GM18517 (cell line): Measurements from ENCODE around the gene DMRT1.

Experiments
- ATAC-seq: cut with Tn5 transposase; IDR thresholded peaks from one replicate; pipeline ENCODE4 v1.9.1; 2021; ENCODE audit warnings: mild to moderate bottlenecking, moderate library complexity; ENCODE audit not compliant: unreplicated experiment

The DMRT1 gene

GRCh38 chr9:841371-842209, at the start of gene DMRT1:
Gene DMRT1 (plus strand): TSS chr9:841697. CDS start chr9:841839, 142 bp downstream.
- no peak for ATAC-seq

GRCh38 chr9:792331-793260, 48.9 kb upstream of the DMRT1 start:
- ATAC-seq = no peak

GRCh38 chr9:794386-794785, 47.1 kb upstream of the DMRT1 start:
- no peak for ATAC-seq

GRCh38 chr9:795869-796268, 45.6 kb upstream of the DMRT1 start:
- ATAC-seq = no peak

- no peak for ATAC-seq
These were observed 40.8 kb upstream of the DMRT1 start for GRCh38 chr9:800591-801150.

GRCh38 chr9:801399-802071, 40.0 kb upstream of the DMRT1 start:
- no peak for ATAC-seq

- ATAC-seq = no peak
These were observed 37.5 kb upstream of the DMRT1 start for GRCh38 chr9:804026-804425.

- ATAC-seq = no peak
These were observed 36.3 kb upstream of the DMRT1 start for GRCh38 chr9:805151-805550.

GRCh38 chr9:806285-807156, 35.0 kb upstream of the DMRT1 start:
- no peak for ATAC-seq

GRCh38 chr9:811106-811531, 30.4 kb upstream of the DMRT1 start:
- ATAC-seq = no peak

GRCh38 chr9:818958-819357, 22.5 kb upstream of the DMRT1 start:
- ATAC-seq = no peak

GRCh38 chr9:826500-827280, 14.8 kb upstream of the DMRT1 start:
- no peak for ATAC-seq

- ATAC-seq = no peak
These were observed 1.2 kb upstream of the DMRT1 start for GRCh38 chr9:840343-840742.

- no peak for ATAC-seq
These were observed 1.3 kb downstream of the DMRT1 start for GRCh38 chr9:842635-843426.

- no peak for ATAC-seq
These were observed 1.9 kb downstream of the DMRT1 start for GRCh38 chr9:843427-843785.

GRCh38 chr9:846852-847251, 5.4 kb downstream of the DMRT1 start:
- ATAC-seq = no peak

GRCh38 chr9:847505-847904, 6.0 kb downstream of the DMRT1 start:
- no peak for ATAC-seq

GRCh38 chr9:849431-849830, 7.9 kb downstream of the DMRT1 start:
- no peak for ATAC-seq
